ENCODE data around the gene CAMTA1. TPM values are rescaled to one million over a fixed set of nuclear protein-coding genes. Genes with fewer than 3 reads are reported as not detected.

CAMTA1 gene
- total and polyA plus RNA-seq, 9 of the 15 experiments (the other 6 are each of a cell fraction or from before 2014, with no cell fraction given): 43.9 to 161 (median 65.9) TPM

GRCh38 chr1:6923012-6923411, 137.8 kb downstream of the CAMTA1 start:
- Histone ChIP-seq H3K4me3 (no peak overlapping the region), H3K9me1 (ENCODE audit: control insufficient read depth, insufficient read depth, low read length) (no peaks in the 10 kb centered on the region), H3K36me3 (ENCODE audit: control insufficient read depth, insufficient read depth, low read length) (no peaks in the 10 kb centered on the region), H2AFZ (ENCODE audit: low read depth, low read length) (no peak overlapping the region), H3K79me2 (ENCODE audit: control insufficient read depth, insufficient read depth, low read length) (no peaks in the 10 kb centered on the region), H3K4me1 (replicated peaks in 1 of 2; ENCODE audit: control insufficient read depth in 2 of 2, insufficient read depth in 2 of 2, low read length in 2 of 2) (no peaks in the 10 kb centered on the region; a peak in 1 of 5 replicates), H3K9me3 (replicated peaks; ENCODE audit: control insufficient read depth, insufficient read depth, low read depth, low read length) (no peaks in the 10 kb centered on the region), H3K27ac (ENCODE audit: extremely low read depth, low read depth, low read length) (no peak overlapping the region), H3K4me2 (ENCODE audit: insufficient read depth, low read length) (no peak overlapping the region), H4K20me1 (replicated peaks; ENCODE audit: control insufficient read depth, insufficient read depth, low read length) (no peaks in the 10 kb centered on the region), H3K27me3 (ENCODE audit: control insufficient read depth in 2 of 2, insufficient read depth in 2 of 2, low read length in 2 of 2) (peaks cover 6 to 52% of the 10 kb centered on the region in 2 experiments; a peak in 3 of 5 replicates), H3K9ac (ENCODE audit: insufficient read depth in 1 of 2, low read depth in 2 of 2, low read length in 2 of 2) (no peak overlapping the region)
- no peak for FAIRE-seq
- CTCF ChIA-PET (ENCODE audit: low intra/inter-chr PET ratio): no interaction called here
- no peak for TF ChIP-seq HNRNPL (IDR thresholded peaks at IDR 0.05; ENCODE audit: low read depth, low read length)
- TF ChIP-seq NFYB (IDR thresholded peaks at IDR 0.05; ENCODE audit: extremely low read depth, insufficient read length): no peak
- TF ChIP-seq ZKSCAN8 (CRISPR knock-in tag; IDR thresholded peaks at IDR 0.05): peak; percentile 89
- no peak for DNase-seq (ENCODE audit: extremely low read depth in 1 of 4, low spot score in 3 of 4)
- intact Hi-C loops (cut with micrococcal nuclease): no loop called here
- WGBS (ENCODE audit: insufficient coverage, low coverage, missing lambda C conversion rate): 0% methylated on average over 5 of the region's 5 CpGs
- in situ Hi-C loops (cut with MboI): no loop called here
- BruUV-seq (replicated peaks): no TSS peak
- ATAC-seq: no peak
- POLR2A ChIA-PET: interaction anchor here (0.6 to 0.8 kb wide), 2 partner anchors 63 to 285 kb away, joined by 3 to 4 read pairs; no protein-coding TSS in a partner anchor

- Histone ChIP-seq H2AFZ (ENCODE audit: low read depth, low read length) (no peak overlapping the region), H3K79me2 (ENCODE audit: control insufficient read depth, insufficient read depth, low read length) (no peaks in the 10 kb centered on the region), H3K9ac (ENCODE audit: insufficient read depth in 1 of 2, low read depth in 2 of 2, low read length in 2 of 2) (no peak overlapping the region), H3K9me1 (ENCODE audit: control insufficient read depth, insufficient read depth, low read length) (no peaks in the 10 kb centered on the region), H3K4me2 (ENCODE audit: insufficient read depth, low read length) (no peak overlapping the region), H3K4me1 (replicated peaks in 1 of 2; ENCODE audit: control insufficient read depth in 2 of 2, insufficient read depth in 2 of 2, low read length in 2 of 2) (no peaks in the 10 kb centered on the region; a peak in 1 of 5 replicates), H4K20me1 (replicated peaks; ENCODE audit: control insufficient read depth, insufficient read depth, low read length) (no peaks in the 10 kb centered on the region), H3K4me3 (no peak overlapping the region), H3K36me3 (ENCODE audit: control insufficient read depth, insufficient read depth, low read length) (no peaks in the 10 kb centered on the region), H3K27ac (ENCODE audit: extremely low read depth, low read depth, low read length) (no peak overlapping the region), H3K27me3 (ENCODE audit: control insufficient read depth in 2 of 2, insufficient read depth in 2 of 2, low read length in 2 of 2) (peaks cover 8 to 54% of the 10 kb centered on the region in 2 experiments; a peak in 3 of 5 replicates), H3K9me3 (replicated peaks; ENCODE audit: control insufficient read depth, insufficient read depth, low read depth, low read length) (no peaks in the 10 kb centered on the region)
- no peak for FAIRE-seq
- WGBS (ENCODE audit: insufficient coverage, low coverage, missing lambda C conversion rate): 7% methylated on average over 6 of the region's 6 CpGs
- in situ Hi-C loops (cut with MboI): no loop called here
- no TSS peak for BruUV-seq (replicated peaks)
- ATAC-seq: no peak
- CTCF ChIA-PET (ENCODE audit: low intra/inter-chr PET ratio): no interaction called here
- no peak for DNase-seq (ENCODE audit: extremely low read depth in 1 of 4, low spot score in 3 of 4)
- POLR2A ChIA-PET: interaction anchor here (0.6 to 1.3 kb wide), 3 partner anchors 10 to 285 kb away, joined by 3 to 7 read pairs (median 4); no protein-coding TSS in a partner anchor
- intact Hi-C loops (cut with micrococcal nuclease): no loop called here
- no peak for TF ChIP-seq MGA (IDR thresholded peaks at IDR 0.05)
Measured at GRCh38 chr1:6923416-6923815, 138.2 kb downstream of the CAMTA1 start.
